A673 (cell line): ENCODE measurements around the gene RANBP3.

Experiments used
- EZH2 ChIP-seq: fragments of 200-600 bp; sonication (generic); IDR thresholded peaks from 2 replicates; pipeline ENCODE4 v1.6.1; 2017; ENCODE audit warnings: borderline replicate concordance, low read depth, mild to moderate bottlenecking, mixed read lengths, antibody characterized with exemption, low read length; ENCODE audit not compliant: poor library complexity, severe bottlenecking
- TF ChIP-seq, protein P1 (sequence below): fragments of 300-800, 200-600 bp; sonication (generic); conservative IDR thresholded peaks from 2 replicates; pipeline ENCODE4 v1.5.1; 2017; ENCODE audit warnings: low read depth, mild to moderate bottlenecking, antibody characterized with exemption, low read length, moderate library complexity, mixed read lengths

DNA sequence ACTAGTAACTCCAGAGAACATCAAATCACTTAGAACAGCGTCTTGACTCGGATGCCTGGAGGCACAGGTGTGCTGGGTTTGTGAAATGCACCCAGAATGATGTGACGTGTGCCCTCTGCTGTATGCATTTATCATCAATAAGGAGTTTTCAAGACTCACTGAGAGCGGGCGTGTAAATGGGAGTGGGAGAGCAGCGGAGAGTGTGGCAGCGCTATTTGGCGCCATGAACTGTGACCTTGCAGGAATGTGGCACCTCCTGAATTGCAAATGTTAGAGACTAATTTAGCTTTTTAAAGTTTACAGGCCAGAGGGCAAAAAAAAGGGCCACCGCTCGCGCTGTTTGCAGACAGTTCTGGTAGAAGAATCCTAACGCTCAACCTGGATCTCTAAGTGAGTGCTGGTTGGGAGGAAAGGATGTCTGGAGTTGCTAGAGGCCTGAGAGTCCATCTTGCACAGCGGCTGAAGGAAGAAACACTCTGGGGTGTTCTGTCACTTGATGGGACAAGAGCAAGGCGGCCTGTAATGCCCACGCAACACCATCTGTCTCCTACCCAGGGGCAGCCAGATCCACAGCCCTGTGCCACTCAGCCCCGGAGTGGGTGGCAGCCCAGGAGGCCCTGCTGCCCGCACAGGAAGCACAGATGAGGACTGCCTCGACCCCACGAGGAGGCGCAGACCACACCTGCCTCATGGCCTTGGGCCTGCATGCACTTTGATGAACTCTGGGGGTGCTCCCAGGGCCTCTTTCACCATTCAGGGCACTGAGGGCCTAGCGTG, 19.7 kb downstream of the RANBP3 start:
- TF ChIP-seq, protein P1, sequence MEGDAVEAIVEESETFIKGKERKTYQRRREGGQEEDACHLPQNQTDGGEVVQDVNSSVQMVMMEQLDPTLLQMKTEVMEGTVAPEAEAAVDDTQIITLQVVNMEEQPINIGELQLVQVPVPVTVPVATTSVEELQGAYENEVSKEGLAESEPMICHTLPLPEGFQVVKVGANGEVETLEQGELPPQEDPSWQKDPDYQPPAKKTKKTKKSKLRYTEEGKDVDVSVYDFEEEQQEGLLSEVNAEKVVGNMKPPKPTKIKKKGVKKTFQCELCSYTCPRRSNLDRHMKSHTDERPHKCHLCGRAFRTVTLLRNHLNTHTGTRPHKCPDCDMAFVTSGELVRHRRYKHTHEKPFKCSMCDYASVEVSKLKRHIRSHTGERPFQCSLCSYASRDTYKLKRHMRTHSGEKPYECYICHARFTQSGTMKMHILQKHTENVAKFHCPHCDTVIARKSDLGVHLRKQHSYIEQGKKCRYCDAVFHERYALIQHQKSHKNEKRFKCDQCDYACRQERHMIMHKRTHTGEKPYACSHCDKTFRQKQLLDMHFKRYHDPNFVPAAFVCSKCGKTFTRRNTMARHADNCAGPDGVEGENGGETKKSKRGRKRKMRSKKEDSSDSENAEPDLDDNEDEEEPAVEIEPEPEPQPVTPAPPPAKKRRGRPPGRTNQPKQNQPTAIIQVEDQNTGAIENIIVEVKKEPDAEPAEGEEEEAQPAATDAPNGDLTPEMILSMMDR, result no peak
- TF ChIP-seq EZH2, result no peak
